AG09319 (cell line): ENCODE data around the gene MAP3K9.

Experiments
- DNase-seq: peaks from one replicate; pipeline ENCODE4 v3.0.0-alpha.2; 2010; ENCODE audit warnings: low read depth; ENCODE audit errors: extremely low read depth
- TF ChIP-seq, protein P1 (sequence below): IDR thresholded peaks from 2 replicates; pipeline ENCODE4 v1.5.1; 2011; ENCODE audit warnings: low read depth, mild to moderate bottlenecking, inconsistent platforms, low read length, moderate library complexity

The MAP3K9 gene

DNA sequence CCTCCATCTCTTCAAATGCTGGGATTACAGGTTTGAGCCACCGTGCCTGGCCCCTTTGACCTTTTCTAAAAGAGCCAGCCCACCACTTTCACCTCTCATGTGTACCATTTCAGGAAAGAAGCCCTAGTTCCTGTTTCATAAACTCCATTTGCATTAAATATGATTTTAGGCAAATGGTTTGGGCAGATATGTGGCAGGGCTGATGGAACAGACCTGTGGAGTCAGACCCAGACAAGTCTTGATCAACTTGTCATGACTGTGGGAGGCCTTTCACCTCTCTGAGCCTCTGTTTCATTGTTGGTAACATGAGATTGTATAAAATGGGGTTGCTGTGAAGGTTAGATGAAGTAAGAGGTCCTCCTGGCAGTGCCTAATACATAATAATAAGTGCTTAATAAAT, 5.2 kb upstream of the MAP3K9 start:
- TF ChIP-seq, protein P1, sequence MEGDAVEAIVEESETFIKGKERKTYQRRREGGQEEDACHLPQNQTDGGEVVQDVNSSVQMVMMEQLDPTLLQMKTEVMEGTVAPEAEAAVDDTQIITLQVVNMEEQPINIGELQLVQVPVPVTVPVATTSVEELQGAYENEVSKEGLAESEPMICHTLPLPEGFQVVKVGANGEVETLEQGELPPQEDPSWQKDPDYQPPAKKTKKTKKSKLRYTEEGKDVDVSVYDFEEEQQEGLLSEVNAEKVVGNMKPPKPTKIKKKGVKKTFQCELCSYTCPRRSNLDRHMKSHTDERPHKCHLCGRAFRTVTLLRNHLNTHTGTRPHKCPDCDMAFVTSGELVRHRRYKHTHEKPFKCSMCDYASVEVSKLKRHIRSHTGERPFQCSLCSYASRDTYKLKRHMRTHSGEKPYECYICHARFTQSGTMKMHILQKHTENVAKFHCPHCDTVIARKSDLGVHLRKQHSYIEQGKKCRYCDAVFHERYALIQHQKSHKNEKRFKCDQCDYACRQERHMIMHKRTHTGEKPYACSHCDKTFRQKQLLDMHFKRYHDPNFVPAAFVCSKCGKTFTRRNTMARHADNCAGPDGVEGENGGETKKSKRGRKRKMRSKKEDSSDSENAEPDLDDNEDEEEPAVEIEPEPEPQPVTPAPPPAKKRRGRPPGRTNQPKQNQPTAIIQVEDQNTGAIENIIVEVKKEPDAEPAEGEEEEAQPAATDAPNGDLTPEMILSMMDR: no peak
- no peak for DNase-seq

DNA sequence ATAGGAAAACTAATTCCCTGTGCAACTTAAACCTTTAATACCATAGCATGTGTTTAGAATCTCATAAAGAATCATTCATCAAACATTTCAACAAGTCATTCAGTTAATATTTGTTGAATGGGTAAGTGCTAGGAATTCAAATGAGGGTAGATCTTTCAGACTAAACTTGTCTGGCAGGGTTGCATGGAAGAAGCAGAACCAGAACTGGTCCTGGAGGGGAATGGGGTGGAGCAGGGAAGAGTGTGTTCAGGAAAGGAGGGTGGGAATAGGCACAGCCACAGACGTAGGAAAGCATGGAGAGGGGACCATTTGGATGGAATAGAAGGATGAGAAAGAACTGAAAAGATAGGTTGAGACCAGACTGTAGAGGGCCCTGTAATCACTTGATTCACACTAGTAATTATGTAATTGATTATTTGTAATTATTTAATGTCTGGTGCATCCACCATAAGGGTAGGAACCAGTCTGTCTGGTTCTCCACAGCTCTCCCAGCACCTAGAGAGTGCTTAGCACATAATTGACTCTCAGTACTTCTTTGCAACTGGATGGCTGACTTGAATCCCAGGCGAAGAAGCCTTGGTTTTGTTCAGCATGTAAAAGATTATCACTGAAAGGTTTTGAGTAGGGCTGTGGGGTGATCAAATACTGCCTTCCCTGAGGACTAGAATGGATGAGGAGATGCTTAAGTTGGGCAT, 3.0 kb upstream of the MAP3K9 start:
- TF ChIP-seq, protein P1: no peak
- no peak for DNase-seq

DNA sequence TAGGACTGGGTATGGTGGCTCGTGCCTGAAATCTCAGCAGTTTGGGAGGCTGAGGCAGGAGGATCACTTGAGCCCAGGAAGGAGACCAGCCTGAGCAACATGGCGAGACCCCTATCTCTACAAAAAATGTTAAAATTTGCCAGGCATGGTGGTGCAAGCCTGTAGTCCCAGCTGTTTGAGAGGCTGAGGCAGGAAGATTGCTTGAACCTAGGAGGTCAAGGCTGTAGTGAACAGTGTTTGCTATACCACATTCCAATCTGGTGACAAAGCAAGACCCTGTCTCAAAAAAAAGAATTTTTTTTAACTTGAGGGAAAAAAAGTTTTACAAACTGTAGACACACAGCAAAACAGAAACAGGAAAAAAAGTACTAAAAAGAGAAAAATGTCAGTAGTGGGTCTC, 2.3 kb upstream of the MAP3K9 start:
- no peak for DNase-seq
- TF ChIP-seq, protein P1: no peak

DNA sequence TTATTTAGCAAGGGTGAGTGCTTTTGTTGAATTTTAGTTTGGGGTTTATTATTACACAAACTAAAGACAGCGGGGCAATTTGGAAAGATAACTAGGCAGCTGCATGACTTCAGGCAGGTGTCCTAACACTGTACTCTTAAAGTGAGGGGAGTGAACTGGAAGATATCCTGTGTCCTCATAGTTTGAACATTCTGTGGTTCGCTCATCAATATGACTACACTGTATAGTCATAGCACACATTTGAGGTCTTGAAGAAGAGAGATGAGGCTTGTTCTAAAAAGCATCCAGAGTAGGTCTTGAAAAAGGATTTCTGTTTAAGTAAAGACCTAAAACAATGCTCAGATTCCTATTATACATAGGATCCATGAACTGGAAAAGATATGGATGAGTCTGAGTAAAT, 1.7 kb upstream of the MAP3K9 start:
- no peak for DNase-seq
- TF ChIP-seq, protein P1: no peak

DNA sequence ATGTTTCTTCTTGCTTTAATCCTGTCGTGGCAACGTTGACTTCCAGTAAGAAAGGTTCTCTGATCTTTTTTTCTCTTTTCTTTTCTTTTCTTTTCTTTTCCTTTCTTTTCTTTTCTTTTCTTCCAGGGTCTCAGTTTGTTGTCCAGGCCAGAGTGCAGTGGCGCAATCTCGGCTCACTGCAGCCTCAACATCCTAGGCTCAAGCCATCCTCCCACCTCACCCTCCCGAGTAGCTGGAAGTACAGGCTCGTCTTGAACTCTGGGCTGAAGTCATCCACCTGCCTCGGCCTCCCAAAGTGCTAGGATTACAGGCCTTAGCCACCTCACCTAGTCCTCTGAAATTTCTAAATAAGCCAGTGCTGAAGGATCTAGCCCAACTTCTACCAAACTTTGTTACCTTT, 1.3 kb upstream of the MAP3K9 start:
- no peak for DNase-seq
- TF ChIP-seq, protein P1: no peak

DNA sequence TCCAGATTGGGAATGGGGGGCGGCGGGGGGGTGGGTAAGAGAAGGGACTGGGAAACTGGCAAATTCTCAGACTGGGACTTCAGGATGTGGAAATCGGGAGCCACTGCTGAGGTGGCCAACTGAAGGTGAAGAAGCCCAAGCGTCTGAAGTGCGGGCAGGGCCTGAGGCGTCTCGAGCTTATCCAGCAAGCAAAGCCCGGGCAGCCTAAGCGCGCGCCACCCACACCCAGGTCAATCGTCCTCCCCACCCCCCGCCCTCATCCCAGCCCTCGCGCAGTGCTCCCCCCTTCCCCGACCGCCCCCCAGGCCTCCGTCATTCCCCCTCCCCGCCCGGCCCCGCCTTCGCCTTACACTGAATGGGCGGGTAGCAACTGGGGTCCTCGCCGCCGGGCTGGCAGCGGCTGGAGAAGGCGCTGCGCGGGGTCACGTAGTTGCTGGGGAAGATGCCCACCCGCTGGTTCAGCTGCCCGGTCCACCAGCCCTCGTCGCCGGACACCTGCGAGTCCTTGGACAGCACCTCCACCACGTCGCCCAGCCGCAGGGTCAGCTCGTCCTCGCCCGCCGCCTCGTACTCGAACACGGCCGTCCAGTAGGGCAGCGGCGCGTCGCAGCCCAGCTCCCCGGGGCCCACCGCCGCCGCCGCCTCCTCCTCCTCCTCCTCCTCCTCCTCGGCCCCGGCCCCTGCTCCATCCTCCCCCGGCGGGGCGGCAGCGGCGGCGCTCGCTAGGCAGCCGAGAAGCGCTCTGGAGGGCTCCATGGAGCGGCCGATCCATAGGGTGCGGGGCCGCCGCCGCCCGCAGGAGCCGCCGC, 693 bp downstream of the MAP3K9 start:
- TF ChIP-seq, protein P1: no peak
- no peak for DNase-seq

DNA sequence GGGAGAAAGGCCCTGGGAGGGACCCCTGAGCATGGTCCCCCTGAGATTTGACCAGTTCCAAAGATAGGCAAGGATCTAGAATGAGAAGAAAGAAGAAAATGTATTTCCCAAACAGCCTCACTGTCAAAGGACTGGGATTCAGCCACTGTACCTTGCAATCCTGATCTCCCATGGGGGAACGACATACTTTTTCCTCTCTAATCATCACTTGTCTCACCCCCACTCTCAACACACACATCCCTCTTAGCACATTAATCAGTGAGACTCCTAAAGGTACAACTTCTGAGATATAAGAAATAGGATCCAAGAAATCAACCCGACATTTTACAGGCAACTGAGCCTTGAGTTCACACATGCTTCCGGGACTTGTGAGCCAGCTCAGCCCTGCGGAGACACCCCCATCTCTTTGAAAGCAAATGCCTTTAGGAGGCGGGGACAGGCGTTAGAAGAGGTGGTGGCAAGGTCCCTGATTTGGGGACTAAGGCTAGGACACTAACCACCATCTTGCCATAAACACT, 1.4 kb downstream of the MAP3K9 start:
- DNase-seq: no peak
- TF ChIP-seq, protein P1: no peak
